Middle frontal gyrus (tissue), 1 donor: ENCODE results near the gene SEMA6A.

Source experiments
- DNase-seq: peaks from one replicate; pipeline ENCODE4 v3.0.0-alpha.2; 2015; ENCODE audit warnings: low spot score; ENCODE audit errors: extremely low spot score

SEMA6A gene, protein sequence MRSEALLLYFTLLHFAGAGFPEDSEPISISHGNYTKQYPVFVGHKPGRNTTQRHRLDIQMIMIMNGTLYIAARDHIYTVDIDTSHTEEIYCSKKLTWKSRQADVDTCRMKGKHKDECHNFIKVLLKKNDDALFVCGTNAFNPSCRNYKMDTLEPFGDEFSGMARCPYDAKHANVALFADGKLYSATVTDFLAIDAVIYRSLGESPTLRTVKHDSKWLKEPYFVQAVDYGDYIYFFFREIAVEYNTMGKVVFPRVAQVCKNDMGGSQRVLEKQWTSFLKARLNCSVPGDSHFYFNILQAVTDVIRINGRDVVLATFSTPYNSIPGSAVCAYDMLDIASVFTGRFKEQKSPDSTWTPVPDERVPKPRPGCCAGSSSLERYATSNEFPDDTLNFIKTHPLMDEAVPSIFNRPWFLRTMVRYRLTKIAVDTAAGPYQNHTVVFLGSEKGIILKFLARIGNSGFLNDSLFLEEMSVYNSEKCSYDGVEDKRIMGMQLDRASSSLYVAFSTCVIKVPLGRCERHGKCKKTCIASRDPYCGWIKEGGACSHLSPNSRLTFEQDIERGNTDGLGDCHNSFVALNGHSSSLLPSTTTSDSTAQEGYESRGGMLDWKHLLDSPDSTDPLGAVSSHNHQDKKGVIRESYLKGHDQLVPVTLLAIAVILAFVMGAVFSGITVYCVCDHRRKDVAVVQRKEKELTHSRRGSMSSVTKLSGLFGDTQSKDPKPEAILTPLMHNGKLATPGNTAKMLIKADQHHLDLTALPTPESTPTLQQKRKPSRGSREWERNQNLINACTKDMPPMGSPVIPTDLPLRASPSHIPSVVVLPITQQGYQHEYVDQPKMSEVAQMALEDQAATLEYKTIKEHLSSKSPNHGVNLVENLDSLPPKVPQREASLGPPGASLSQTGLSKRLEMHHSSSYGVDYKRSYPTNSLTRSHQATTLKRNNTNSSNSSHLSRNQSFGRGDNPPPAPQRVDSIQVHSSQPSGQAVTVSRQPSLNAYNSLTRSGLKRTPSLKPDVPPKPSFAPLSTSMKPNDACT

DNA sequence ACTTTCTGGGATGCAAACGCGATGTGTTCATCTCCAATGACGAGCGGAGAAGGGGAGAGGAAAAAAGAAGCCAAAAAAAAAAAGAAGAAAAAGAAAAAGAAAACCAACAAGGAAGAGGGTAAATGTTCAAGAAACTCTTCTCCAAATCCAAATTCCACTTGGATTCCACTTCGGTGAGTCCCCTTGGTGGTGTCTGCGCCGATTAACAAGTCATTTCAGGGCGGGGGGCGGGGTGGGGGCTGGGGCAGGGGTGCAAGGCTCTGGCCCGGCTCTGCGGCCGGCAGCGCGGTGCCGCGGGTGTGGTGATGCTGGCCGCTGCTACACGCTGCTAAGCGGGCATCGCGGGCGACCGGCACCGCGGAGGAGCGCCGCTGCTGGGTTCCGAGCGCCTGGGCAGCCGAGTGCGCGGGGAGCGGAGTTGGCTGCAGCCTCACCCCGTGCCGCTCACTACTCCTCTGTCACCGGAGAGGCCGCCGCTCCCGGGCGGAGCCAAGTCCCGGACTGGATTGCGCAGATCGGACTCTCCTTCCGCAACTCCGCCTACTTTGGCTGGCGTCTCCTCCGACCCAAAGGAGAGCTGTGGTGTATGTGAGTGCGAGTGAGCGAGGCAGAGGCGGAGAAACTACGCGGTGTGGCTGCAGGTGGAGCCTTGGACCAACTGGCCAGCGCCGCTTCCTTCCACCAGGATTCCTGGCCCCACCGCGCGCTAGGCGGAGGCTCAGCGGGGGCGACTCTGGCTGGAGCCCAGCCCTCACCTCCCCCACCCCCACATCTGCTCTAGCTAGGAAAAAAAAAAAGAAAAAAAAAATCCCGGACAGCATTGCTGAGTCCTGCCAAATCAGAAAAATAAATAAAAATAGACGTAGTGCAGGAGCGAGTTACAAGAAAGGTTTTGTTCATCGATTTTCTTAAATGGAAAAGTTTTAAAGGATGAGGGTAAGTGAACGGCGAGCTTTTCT, at the start of gene SEMA6A:
TSS of gene SEMA6A (minus strand) at position 457 of the 959 bp plus-strand sequence. CDS start 69,879 bp downstream, outside the sequence.
- DNase-seq: peak; percentile 84

DNA sequence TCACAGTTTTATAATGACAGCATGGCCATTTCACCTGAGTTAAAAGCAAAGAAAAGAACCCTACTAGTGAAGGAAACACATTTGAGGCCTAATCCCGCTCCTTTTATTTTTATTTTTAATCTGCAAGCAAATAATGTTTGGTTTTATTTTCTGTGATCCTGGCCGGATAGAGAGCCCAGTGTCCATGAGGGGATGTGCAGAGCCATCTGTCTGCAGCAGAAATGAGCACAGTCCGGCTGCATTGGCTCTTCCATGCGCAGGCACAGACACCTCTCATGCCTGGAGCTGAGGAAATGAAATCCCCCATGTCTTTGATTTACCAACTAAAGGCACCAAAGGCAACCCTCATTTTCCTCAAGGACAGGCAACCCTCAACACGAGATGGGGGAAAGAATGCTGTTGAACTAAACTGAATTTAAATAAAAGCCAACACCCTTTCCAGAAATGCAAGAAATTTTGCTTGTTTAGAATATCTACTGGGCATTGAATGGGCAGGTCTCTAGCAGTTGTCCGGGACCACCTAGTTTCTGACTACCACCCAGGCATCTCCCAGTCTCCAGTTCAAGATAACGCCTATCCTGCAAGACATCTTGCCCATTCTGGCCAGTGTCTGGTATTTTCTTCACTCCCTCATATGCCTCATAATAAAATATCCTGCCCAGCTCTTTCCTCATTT, 47.9 kb upstream of the SEMA6A start:
- no peak for DNase-seq

DNA sequence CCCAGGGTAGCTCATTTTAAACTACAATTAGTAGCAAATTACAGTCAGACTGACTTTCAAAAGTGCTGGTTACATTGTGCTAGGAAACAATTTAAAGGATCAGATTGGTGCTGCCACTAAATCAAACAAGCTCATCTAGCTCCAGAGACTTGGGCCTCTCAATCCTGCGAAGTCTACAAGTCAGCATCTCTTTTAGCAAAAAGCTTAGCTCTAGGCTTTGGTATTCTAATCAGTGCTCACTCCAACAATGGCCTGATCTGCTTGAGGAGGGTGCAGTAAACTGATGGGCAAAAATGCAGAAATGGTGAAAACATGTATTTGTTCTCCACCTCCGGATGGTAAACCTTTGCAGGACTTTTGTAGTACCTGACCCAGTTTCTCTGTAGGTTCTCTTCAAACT, 47.0 kb upstream of the SEMA6A start:
- no peak for DNase-seq

- DNase-seq: no peak
Observed at GRCh38 chr5:116616876-116617275, 42.3 kb upstream of the SEMA6A start.

GRCh38 chr5:116614603-116614920, 39.9 kb upstream of the SEMA6A start:
- DNase-seq: no peak

DNA sequence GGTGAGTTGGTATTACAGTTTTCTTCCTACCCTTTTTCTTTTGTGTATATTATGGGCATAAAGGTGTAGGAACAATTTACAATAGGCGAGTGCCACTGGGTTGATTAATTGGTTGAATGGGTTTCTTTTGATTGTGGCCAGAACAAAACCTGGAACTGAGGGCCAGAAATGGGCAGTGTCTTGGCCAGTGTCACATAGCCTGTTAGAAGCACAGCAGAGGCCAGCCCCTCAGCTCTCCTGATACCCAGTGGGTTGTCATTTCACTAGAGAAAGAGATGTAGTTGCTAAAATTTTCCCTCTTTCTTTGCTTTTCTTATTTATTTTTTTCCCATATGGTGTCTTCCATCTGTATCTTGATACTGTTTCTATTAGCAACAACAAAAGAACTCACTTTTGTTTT, 38.8 kb upstream of the SEMA6A start:
- no peak for DNase-seq

- DNase-seq: no peak
Observed at GRCh38 chr5:116612431-116612830, 37.8 kb upstream of the SEMA6A start.

- no peak for DNase-seq
Observed at GRCh38 chr5:116605310-116606070, 30.9 kb upstream of the SEMA6A start.

DNA sequence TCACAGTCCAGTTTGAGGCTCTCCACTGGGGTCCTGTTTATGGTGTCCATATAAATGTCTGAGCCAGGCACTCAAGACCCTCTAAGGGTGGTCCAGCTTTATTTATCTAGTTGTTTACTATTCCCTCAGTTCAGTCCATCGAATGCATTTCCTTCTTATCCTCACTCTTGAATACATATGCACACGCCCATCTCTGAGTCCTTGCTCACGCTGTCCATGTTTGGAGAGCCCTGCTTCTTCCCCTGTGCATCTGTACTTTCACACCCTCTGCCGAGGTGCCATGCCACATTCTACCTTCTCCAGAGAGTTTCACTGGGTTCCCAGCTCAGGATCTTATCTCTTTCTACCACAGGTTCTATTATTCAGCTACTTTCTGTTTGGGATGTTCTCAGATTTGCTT, 30.2 kb upstream of the SEMA6A start:
- no peak for DNase-seq

- DNase-seq: no peak
Observed at GRCh38 chr5:116600876-116601275, 26.3 kb upstream of the SEMA6A start.

GRCh38 chr5:116598911-116599310, 24.3 kb upstream of the SEMA6A start:
- no peak for DNase-seq

- DNase-seq: no peak
Observed at GRCh38 chr5:116595498-116595897, 20.9 kb upstream of the SEMA6A start.

DNA sequence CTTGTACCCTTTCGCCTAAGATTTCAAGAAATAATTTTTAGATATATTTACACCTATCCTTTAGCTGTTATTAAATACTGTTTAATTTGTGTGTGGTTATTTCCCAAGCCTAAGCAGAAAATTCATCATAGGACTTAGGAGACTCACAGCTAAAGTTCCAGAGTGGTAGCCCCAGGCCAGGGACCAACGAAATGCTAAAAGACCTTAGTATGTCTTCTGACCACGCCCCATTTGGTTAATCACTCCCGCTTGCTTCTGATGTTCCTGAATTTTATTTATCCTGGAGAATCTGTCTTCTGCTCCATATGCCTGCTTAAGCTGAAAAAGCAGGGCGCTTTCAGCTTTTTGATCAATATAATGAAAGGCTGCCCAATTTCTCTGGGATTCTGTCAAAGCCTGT, 18.7 kb upstream of the SEMA6A start:
- no peak for DNase-seq

DNA sequence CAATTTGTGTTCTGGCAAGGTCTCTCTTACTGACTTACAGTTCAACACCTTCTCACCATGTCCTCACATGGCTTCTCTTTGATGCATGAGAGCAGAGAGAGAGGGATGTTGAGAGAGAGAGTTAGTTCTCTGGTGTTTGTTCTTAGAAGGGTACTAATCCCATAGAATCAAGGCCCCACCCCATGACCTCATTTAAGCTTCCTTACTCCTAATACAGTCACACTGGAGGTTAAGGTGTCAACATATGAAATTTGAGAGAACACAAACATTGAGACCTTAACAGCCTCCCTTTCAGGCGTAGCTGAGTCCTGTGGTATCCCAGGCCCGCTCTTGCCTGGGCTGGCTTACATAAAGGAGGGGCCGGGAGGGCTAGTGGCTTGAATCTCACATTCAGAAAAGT, 10.6 kb upstream of the SEMA6A start:
- no peak for DNase-seq

DNA sequence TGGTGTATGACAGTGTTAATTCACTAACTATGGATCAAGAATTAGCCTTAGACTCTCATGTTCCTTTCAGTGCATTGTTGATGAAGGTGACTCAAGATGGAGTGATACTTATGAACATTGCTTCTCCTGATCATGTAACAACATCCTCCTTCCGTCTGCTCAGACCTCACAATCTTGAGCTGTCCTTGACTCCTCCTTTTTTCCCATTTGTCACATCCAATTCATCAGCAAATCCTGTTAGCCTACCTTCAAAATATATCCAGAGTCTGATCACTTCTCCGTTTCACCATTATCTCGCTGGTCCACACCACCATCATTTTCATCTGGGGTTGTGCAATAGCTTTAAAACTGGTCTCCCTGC, 9.2 kb upstream of the SEMA6A start:
- DNase-seq: no peak

- DNase-seq: no peak
Observed at GRCh38 chr5:116583085-116583861, 8.7 kb upstream of the SEMA6A start.

- no peak for DNase-seq
Observed at GRCh38 chr5:116581910-116582309, 7.3 kb upstream of the SEMA6A start.

- DNase-seq: no peak
Observed at GRCh38 chr5:116579144-116579543, 4.5 kb upstream of the SEMA6A start.

DNA sequence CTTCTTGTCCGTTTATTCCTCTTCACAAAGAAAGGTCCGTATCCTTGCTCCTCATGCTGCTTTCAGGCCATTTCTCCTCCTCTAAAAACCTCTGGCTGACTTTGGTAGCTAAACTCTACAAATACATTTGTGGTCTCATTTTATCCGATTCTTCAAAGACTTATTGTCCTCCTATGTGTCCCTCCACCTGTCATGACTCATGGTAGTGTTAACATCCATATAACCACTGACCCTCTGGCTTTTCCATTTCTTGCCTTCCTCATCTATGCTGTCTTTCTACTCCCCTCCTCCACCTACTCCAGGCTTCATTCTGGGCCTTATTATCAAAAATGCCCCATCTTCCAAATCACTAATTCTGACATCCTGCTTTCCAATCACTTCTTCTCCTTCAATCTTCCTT, 4.1 kb upstream of the SEMA6A start:
- DNase-seq: no peak
